ENCODE results near the gene TTC34.
"Not testable (repeated sequence)": the region's sequence is repeated elsewhere in the genome, so short reads cannot be mapped to it uniquely, and the experiment has no call there.

The TTC34 gene

DNA sequence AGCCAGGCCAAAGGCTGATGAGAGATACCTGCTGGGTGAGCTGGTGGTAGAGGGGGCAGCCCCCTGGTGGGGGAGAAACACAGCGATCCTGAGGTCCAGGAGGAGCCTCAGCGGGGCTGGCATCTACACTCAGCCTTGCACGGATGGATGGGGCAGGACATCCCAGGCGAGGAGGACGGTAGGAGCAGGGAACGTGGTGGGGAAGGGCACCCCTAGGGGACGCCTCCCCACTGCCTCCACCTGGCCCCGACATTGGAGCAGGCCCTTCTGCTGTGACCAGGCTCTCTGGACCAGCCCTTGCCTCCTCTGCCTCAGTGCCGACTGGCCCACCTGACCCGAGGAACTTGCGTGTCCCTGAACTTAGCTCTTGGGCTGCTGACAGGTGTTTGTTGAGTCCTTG is 162.3 kb downstream of the TTC34 start:
- no peak for DNase-seq

DNA sequence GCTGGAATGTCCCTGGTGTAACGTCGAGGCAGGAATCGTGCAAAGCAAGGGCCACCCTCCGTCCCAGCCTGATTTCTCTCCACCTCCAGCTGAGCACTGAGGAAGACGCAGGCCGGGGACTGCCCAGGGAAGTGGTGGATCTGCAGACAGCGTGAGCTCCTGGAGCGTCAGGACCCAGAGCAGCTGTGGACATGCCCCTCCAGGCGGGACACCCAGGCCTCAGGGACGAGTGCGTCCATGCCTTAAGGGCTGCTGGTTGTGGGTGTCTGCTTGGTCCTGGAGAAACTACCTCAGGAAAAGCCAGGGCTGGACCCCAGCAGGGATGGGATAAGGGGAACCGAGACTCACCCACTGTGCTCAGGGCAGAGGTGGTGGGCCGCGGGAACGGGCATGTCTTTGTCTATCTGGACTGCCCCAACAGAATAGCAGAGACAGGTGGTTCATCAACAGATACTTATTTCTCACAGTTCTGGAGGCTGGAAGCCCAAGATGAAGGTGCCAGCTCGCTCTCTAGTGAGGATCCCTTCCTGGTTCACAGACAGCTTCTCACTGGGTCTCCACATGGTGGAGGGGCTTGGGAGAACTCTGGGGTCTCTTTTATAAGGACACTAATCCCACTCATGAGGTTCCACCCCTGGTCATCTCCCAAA is 162.9 kb downstream of the TTC34 start:
- no peak for DNase-seq

DNA sequence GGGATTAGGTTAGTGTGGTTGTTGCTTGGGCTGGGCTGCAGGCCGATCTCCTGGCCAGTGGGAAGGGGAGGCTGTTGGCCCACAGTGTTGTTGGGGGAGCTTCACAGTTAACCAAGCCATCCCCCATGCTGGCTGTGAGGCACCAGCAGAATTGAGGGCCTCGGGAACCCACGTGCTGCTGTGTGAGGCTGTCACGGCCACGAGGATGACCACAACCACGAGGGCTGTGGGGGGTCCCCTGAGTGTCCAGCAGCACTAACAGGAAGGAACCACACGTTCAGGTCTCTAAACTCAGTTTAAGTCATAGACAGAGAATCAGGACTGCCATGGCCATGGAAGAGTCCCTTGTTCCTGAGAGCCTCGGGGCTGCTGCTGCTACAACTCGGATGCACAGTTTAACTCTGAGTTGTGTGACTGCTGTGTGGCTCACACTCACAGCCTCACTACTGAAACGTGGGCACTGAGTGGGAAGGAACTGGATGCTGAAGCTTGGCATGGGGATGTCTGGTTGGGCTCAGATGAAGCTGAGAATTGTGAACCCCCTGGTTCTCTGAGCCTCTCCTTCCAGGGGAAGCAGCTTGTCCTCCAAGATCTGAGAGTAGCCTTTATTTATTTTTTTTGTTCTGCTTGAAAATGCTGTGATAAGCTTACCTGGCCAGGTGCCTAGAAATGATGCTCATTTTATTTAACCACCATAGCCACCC is 163.9 kb downstream of the TTC34 start:
- no peak for DNase-seq

DNA sequence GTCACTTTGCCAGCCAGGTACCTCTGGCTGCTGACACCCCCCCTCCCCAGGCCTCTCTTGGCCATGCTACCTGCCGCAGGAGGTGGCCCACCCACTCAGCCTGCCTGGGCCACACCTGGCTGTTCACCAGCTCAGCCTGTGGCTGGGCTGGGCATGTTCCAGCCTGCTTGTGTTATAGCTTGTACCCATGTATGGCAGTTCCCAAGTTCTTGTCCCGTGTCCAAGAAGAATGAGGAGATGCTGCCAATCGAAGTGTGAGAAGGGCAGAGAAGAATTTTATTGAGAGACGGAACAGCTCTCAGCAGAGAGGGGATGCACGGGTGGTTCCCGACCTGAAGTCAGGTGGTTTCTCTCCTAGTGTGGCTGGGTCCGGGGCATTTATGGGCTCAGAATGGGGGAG is 164.8 kb downstream of the TTC34 start:
- DNase-seq, result no peak

DNA sequence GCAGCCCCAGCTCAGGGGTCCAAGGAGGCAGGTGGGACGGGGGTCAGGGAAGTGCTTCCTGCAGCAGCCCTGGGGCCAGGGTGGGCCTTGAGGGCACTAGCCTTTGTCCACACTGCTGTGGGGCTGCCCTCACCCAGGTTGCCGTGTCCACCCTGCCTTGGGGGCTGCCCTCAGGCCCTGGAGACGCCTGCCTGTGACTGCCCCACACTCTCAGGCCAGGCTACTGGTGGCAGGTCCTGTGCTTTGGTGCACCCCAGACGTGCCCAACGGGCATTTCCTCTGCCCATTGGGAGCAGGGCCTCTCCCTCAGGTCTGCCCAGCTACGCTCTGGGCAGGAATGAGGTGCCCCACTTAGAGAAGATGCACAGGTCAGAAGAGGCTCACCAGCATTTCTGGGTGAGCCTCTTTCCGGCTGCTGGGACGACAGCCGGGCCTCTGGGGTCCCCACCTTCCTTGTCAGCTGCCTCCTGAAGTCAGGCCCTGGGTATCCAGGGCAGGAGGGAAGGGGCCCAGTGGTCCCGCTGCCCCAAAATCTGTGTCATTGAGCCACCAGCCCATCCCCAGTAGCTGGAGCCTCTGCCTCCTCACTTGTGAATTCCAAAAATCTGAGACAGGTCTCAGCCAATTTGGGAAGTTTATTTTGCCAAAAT is 166.0 kb downstream of the TTC34 start:
- DNase-seq, result no peak

DNA sequence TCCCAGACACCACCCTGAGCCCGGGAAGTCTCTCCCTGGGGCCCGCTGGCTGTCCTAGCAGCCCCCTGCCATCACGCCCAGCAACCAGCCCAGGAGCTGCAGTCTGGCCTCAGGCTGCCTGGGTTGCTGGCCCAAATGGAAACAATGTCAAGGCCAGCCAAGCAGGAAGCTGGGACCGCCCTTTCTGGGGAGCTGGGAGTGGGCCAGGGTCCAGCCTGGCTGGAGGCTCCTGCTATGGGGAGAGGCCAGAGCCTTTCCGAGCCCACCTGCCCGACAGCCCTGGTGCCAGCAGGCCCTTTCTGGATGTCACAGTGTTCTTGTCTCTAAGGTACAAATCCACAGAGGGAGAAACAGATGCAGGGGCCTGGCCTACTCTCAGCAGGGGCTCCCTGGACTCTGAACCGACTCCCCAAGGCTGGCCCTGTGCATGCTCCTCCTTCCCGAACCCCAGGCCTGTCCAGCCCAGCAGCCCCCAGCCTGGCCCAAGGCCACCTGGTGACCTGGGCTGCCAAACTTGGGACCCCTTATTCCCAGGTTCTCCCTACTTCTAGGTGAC is 167.5 kb downstream of the TTC34 start:
- no peak for DNase-seq

DNA sequence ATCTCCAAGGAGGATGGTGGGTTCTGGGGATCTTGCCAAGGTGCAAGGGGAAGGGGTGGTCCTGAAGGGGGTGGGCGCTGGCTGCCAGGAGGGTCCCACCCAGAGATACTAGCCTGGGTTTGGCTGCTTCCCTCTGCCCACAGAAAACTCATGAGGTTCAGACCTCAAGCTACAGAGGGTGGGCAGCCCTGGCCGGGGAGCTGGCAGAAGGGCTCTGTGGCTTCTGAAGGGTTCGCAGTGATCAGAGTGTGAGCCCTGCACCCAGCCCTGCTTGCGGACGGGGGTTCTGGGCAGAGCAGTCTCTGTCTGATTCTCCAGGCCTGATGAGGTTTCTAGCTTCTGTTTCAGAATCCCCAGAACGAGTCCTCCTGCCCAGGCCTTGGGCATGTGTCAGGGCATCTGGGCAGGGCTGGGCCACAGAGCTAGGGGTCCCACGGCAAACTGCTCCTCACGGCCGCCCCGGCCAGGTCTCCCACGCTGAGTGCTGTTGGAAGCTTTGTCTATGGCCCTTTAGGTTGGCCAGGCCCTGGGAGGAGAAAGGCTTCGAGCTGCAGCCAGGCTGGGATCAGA is 168.0 kb downstream of the TTC34 start:
- no peak for DNase-seq

DNA sequence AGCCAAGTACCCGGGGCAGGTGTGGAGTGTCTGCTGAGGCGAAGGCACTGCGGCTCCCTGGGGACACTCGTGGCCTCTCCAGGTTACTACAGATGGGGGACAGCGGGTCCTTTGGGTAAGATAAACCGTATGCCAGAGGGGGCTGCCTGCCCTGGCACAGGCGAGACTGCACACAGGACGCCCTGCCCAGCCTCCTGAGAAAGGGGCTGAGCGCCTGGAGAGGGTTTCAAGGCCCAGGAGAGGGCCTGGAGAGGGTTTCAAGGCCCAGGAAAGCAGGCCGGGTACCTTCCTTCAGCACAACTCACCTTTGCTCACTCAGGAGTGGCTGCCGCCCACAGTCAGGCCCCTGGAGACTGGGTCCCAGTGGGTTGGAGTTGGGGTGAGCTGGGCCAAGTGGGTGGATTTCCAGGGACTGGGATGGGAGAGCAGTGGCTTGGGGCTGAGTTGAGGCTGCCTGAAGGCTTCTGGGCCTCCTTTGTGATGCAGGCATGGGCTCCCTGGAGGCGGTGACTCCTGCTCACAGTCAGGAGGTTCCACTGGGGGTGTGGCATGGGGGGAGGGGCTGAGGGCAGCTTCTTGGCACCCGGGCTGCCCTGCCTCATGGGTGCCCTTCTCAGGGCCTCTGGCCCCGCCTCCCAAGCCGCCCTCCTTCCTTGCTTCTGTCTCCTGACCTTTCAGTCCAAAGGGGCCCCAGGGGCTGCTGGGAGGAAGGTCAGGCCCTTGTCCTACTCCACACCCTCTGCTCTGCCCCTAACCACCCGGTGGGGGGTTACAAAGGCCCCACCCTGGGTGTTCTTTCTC is 168.7 kb downstream of the TTC34 start, which contains the start of gene MMEL1:
Gene MMEL1, minus strand, starts transcription at position 456 of the 801 bp plus-strand sequence. CDS start 3,532 bp downstream, outside the sequence.
- no peak for DNase-seq

DNA sequence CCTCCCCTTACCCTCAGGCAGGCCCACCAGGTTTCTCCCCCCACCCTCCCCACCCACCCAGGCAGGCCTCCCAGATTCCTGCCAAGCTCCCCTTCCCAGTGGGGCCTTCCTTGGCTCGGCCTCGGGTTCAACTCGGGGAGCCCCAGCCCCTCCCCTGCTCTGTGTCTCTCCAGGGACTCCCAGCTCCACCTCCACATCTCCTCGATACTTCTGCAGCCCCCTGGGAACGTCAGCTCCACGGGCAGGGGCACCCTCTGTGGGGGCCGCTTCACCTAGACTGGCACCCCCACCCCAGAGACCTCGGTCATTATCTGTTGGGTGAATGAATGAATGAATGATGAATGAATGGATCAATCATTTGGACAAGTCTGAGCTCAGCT is 169.5 kb downstream of the TTC34 start:
- DNase-seq, result no peak

DNA sequence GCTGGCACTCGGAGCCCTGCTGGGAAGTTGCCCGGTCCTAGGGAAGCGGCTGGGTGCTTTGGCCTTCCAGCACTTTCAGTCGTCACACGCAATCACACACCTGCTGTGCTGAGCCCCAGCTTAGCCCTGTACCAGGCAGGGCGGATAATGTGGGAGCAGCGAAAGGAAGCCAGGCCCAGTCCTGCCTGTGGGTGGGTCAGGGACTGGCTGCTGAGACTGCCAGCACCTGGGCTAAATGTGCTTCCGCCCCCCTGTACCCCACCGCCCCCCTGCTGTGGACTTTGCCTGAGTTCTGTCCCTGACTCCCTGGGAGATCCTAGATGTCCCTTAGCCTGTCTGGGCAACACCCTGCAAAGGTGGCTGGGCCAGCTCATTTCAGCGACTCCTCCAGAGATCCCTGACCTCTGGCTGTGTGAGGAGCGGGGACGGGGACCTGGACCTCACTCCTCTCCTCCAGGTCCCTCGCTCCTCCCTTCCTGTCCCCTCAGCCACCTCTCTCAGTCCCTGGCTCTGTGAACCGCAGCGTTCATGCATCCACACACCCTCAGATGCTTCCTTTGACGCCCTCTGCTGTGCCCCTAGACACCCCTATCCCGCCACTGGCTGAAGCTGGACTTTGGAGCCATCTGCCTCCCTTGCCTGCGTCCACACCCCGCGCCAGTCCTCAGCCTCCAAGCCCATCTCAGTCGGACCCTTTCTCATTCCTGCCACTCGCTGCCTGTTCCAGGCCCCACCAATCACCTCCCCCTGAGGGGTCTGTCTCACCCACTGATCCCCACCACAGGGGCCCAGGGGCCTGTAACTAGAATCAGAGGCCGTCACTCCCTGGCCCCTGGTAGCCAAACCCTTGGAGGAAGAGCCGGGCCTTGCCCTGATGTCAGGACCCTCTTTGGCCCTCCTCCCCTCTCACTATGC is 170.1 kb downstream of the TTC34 start:
- no peak for DNase-seq

DNA sequence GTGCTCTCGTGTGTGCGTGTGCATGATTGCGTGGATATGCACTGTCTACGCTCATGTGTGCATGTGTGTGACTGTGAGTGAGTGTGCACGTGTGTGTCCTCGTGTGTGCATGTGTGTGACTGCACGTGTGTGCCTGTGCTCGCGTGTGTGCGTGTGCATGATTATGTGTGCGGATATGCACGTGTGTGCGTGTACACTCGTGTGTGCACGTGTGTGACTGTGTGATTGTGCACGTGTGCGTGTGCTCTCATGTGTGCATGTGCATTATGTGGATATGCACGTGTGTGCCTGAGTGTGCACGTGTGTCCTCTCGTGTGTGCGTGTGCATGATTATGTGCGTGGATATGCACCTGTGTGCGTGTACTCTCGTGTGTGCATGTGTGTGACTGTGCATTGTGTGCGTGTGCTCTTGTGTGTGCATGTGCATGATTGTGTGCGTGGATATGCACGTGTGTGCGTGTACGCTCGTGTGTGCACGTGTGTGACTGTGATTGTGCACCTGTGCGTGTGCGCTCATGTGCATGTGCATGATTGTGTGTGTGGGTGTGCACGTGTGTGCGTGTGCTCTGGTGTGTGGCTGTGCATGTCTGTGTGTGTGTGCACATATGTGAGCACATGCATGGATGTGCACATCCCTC is 170.9 kb downstream of the TTC34 start:
- DNase-seq, result no peak

DNA sequence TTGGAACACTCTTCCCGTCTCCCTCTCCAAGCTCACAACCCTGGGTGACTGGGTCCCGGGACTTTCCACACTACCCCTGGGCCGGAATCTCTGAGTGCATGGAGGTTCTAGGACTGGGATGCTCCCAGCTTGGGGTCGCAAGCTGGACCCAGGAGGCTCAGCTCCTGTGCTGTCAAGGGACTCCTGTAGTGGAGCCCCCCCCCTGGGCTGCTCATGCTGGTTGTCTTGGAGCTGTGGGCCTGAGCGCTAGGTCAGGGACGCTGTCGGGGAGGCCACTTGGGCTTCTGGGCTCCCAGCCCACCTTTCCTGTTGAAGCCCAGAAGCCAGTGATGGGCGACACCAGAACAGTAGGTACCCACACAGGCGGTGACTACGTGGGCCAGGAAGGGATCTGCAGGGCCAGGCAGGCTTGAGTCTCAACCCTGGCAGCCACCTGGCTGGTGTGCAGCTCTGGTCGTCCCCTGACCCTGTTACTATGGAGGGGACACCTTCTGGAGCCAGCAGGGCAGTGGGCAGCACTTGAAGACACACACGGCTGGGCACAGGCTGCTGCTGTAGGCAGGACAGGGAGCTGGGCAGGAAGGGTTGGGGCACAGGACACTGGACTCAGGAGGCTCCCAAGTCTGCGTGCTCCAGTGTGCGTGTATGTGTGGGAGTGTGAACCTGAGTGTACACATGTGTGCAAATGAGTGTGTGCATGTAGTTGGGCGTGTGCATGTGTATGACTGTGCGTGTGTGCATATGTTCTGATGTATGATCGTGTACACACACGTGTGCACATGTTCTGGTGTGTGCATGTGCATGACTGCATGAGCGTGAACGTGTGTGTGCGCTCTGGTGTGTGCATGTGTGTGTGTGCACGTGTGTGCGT is 171.6 kb downstream of the TTC34 start:
- no peak for DNase-seq

DNA sequence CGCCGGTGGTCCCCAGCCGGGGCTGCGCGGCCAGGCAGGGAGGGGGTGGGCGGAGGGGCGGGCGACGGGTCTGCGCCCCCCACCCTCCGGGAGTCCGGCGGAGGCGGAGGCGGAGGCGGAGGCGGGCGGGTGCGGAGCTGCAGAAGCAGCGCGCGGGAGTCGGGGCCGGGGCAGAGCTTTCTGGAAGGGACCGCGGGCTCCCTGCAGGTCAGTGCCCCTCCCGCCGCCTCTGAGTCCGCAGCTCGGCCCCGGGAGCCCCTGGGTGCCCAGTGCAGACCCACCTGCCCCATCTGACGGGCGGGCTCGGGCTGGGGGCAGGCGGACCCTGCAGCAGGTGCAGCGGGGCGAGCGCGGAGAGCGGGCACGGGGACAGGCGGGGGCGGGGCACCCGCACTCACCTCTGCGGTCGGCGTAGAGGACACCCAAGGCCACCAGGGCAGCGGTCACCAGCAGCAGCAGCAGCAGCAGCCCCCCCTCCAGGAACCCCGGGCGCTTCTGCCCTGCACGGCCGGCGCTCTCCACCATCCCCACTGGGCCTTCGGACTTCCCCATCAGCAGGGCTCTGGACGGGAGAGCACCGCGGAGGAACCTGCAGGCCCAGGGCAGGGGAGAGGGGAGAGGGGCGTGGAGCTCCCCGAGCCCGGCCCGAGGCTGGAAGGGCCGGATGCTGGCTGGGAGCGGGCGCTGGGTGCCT is 172.4 kb downstream of the TTC34 start:
- DNase-seq, result no peak

DNA sequence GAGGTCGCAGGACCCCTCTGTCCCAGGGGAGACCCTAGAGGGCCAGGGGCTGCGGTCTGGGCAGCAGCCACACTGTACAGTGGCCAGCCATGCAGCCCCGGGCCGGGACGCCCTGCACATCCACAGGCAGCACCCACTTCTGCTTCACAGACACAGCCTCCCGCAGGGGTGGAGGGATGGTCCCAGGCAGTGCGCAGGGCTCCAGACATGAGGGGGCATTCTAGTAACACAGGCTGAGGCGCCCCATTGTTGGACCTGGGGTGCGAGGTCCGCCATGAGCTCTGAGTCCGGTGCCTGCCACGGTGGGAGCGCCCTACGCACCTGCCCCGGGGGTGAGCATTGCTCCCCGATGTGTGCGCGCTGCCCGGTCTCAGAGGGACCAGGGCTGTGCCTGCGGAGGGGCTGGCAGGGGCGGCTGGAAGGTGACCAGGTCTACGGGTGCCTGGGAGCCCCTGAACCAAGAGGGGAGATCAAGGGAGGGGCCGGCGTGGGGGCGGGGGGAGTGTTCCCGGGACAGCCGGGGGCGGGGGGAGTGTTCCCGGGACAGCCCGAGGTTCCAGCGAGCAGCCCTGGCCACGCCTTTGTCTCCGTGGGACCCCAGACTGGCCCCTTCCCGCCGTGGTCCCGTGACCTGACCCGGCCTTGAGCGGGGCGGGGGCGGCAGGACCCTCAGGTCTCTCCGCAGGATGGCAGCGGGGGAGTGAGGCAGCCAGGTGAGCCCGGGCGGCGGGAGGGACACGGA is 173.1 kb downstream of the TTC34 start:
- no peak for DNase-seq

DNA sequence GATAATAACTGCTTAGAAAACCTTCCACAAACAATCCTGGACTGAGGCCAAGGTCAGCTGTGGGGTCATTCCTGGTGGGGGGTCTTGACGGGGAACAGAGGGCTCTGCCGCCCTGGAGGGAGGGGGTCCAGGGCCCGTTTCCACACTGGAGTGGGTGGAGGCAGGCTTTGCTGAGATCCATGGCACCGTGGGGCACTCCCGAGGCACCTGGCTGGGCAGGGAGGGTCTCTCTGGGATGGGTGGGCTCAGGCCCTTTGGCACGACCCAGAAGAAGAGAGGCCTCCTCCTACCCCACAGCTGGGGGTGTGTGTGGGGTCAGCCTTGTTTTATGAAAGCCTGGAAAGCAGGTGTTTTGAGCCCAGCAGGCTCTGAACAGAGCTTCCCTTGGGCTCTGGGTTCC is 173.7 kb downstream of the TTC34 start:
- no peak for DNase-seq

DNA sequence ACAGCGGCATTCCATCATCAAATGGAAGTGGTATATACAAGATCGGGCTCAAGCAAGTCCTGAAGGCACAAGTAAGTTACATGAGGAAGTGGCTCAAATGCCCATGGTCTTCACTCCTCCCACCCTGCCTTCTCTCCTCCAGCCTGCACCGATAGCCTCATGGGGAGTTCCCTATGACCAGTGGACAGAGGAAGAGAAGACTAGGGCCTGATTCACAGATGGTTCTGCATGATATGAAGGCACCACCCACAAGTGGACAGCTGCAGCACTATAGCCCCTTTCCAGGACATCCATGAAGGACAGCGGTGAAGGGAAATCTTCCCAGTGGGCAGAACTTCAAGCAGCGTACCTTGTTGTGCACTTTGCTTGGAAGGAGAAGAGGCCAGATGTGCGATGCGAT is 175.7 kb downstream of the TTC34 start:
- not testable (repeated sequence) for DNase-seq

DNA sequence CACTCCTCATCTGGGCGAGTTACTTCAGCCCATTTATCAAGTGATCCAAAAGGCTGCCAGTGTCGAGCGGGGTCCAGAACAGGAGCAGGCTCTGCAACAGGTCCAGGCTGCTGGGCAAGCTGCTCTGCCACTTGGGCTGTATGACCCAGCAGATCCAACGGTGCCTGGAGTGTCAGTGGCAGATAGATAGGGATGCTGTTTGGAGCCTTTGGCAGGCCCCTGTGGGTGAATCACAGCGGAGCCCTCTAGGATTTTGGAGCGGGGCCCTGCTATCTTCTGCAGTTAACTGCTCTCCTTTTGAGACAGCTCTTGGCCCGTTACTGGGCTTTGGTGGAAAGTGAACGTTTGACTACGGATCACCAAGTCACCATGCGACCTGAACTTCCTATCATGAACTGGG is 176.2 kb downstream of the TTC34 start:
- no peak for DNase-seq

DNA sequence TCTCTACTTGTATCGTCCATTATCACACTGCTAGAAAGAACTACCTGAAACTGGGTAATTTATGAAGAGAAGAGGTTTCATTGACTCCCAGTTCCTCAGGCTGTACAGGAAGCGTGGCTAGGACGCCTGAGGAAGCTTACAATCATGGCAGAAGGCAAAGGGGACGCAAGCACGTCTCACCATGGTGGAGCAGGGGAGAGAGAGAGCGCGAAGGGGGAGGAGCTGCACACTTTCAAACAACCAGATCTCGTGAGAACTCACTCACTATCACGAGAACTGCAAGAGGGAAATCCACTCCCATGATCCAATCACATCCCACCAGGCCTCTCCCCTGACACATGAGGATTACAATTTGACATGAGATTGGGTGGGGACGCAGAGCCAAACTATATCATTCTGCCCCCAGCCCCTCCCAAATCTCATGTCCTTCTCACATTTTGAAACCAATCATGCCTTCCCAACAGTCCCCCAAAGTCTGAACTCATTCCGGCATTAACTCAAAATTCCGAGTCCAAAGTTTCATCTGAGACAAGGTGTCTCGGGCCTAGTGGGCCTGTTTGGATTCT is 176.7 kb downstream of the TTC34 start:
- DNase-seq, result no peak

All from inflammatory macrophage (primary cell).